Parathyroid adenoma (tissue), 2 donors: ENCODE data around the gene BAIAP2.

Source experiments
- H2AFZ ChIP-seq: fragments of 300-600 bp; sonication (generic); one replicate; pipeline ENCODE4 v1.7.0; 2017; ENCODE audit warnings: antibody characterized with exemption, mild to moderate bottlenecking
- H3K27ac ChIP-seq: fragments of 300-600 bp; sonication (generic); one replicate; pipeline ENCODE4 v1.7.0; 2017
- H3K27me3 ChIP-seq: fragments of 300-600 bp; sonication (generic); one replicate; pipeline ENCODE4 v1.7.0; 2017; ENCODE audit warnings: low read length; ENCODE audit not compliant: control insufficient read depth, insufficient read depth
- H3K36me3 ChIP-seq: fragments of 300-600 bp; sonication (generic); one replicate; pipeline ENCODE4 v1.7.0; 2017; ENCODE audit warnings: low read length; ENCODE audit not compliant: control insufficient read depth, insufficient read depth
- H3K4me1 ChIP-seq: fragments of 300-600 bp; sonication (generic); one replicate; pipeline ENCODE4 v1.7.0; 2017; ENCODE audit warnings: control low read depth
- H3K4me2 ChIP-seq: fragments of 300-600 bp; sonication (generic); one replicate; pipeline ENCODE4 v1.7.0; 2017; ENCODE audit warnings: low read length
- H3K4me3 ChIP-seq: fragments of 300-600 bp; sonication (generic); one replicate; pipeline ENCODE4 v1.7.0; 2017; ENCODE audit warnings: low read depth, low read length
- H3K79me2 ChIP-seq: fragments of 300-600 bp; sonication (generic); one replicate; pipeline ENCODE4 v1.7.0; 2017; ENCODE audit warnings: control low read depth
- H3K9ac ChIP-seq: fragments of 300-600 bp; sonication (generic); one replicate; pipeline ENCODE4 v1.7.0; 2017; ENCODE audit warnings: mild to moderate bottlenecking
- H3K9me3 ChIP-seq: fragments of 300-600 bp; sonication (generic); one replicate; pipeline ENCODE4 v1.7.0; 2017; ENCODE audit warnings: low read length; ENCODE audit not compliant: control insufficient read depth
- TF ChIP-seq, protein P1 (sequence below): fragments of 300-600 bp; sonication (generic); IDR thresholded peaks from one replicate; pipeline ENCODE4 v1.7.0; 2017; ENCODE audit warnings: antibody characterized with exemption, mild to moderate bottlenecking
- donor health status: primary hyperparathyroidism.

Gene BAIAP2

DNA sequence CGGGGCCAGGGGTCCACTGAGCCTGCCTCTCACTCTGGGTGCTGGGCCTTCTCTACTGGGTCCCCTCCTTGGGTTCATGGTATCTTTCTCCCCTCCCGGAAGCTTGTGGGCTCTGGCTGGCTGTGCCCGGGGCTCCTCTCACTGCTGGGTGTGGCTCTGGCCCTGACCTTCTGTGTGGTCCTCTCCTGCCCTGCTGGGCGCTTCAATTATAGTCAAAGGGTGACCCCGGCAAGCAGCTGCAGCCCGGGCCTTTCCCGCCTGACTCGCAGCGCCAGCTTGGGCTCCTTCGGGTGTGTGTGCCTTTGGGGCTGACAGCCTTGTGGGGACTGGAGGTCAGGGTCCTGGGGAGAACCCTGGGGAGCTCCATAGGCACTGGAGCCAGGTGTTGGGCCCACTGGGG is 76.1 kb downstream of the BAIAP2 start:
- Histone ChIP-seq H3K4me2 (no peak overlapping the region), H3K9me3 (no peaks in the 10 kb centered on the region), H3K4me1 (no peaks in the 10 kb centered on the region), H3K9ac (no peak overlapping the region), H3K36me3 (no peaks in the 10 kb centered on the region), H3K4me3 (no peak overlapping the region), H3K79me2 (no peaks in the 10 kb centered on the region), H3K27ac (no peak overlapping the region), H2AFZ (no peak overlapping the region), H3K27me3 (no peaks in the 10 kb centered on the region)
- TF ChIP-seq, protein P1, sequence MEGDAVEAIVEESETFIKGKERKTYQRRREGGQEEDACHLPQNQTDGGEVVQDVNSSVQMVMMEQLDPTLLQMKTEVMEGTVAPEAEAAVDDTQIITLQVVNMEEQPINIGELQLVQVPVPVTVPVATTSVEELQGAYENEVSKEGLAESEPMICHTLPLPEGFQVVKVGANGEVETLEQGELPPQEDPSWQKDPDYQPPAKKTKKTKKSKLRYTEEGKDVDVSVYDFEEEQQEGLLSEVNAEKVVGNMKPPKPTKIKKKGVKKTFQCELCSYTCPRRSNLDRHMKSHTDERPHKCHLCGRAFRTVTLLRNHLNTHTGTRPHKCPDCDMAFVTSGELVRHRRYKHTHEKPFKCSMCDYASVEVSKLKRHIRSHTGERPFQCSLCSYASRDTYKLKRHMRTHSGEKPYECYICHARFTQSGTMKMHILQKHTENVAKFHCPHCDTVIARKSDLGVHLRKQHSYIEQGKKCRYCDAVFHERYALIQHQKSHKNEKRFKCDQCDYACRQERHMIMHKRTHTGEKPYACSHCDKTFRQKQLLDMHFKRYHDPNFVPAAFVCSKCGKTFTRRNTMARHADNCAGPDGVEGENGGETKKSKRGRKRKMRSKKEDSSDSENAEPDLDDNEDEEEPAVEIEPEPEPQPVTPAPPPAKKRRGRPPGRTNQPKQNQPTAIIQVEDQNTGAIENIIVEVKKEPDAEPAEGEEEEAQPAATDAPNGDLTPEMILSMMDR = no peak

GRCh38 chr17:81112450-81112849 is 77.5 kb downstream of the BAIAP2 start:
- Histone ChIP-seq H3K36me3 (no peaks in the 10 kb centered on the region), H3K27ac (no peak overlapping the region), H3K9me3 (no peaks in the 10 kb centered on the region), H3K4me3 (no peak overlapping the region), H3K79me2 (no peaks in the 10 kb centered on the region), H3K4me1 (no peaks in the 10 kb centered on the region), H2AFZ (no peak overlapping the region), H3K9ac (no peak overlapping the region), H3K27me3 (no peaks in the 10 kb centered on the region), H3K4me2 (no peak overlapping the region)
- TF ChIP-seq, protein P1 = no peak

DNA sequence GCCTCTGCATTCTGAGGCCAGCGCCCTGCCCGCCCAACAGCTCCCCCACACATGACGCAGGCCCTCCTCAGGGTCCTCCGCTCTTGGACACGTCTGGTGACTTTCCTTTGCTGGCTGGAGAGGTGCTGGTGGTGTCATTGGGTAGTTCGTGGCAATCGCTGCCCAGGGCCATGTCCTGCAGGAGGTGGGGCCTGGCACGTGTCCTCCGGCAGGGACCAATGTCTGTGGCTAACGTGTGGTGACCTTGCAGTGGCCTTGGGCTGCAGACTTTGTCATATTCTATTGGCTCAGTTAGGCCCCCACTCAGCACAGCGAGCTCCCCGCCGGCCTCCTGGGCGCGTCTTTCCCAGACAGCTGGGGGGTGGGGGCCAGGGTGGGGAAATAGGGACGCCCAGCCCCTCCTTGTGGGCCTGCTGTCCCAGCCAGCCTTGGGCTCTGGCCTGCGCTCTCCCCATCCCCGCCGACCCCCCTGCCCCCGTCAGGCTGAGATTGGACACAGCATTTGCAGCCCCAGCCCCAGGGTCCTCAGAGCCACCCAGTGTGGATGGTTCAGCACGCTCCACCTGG is 78.3 kb downstream of the BAIAP2 start:
- H2AFZ ChIP-seq = no peak overlapping the region
- no peaks in the 10 kb centered on the region for H3K9me3 ChIP-seq
- H3K27ac ChIP-seq = no peak overlapping the region
- H3K9ac ChIP-seq = no peak overlapping the region
- TF ChIP-seq, protein P1 = no peak
- H3K27me3 ChIP-seq = no peaks in the 10 kb centered on the region
- no peaks in the 10 kb centered on the region for H3K79me2 ChIP-seq
- H3K4me2 ChIP-seq = no peak overlapping the region
- no peak overlapping the region for H3K4me3 ChIP-seq
- H3K36me3 ChIP-seq = no peaks in the 10 kb centered on the region
- no peaks in the 10 kb centered on the region for H3K4me1 ChIP-seq

- Histone ChIP-seq H3K4me2 (no peak overlapping the region), H3K27me3 (no peaks in the 10 kb centered on the region), H3K9ac (no peak overlapping the region), H3K4me3 (no peak overlapping the region), H3K36me3 (no peaks in the 10 kb centered on the region), H3K4me1 (no peaks in the 10 kb centered on the region), H3K9me3 (no peaks in the 10 kb centered on the region), H3K27ac (no peak overlapping the region), H3K79me2 (no peaks in the 10 kb centered on the region), H2AFZ (no peak overlapping the region)
- TF ChIP-seq, protein P1 = no peak
Measured at GRCh38 chr17:81114351-81115093, 79.6 kb downstream of the BAIAP2 start.

DNA sequence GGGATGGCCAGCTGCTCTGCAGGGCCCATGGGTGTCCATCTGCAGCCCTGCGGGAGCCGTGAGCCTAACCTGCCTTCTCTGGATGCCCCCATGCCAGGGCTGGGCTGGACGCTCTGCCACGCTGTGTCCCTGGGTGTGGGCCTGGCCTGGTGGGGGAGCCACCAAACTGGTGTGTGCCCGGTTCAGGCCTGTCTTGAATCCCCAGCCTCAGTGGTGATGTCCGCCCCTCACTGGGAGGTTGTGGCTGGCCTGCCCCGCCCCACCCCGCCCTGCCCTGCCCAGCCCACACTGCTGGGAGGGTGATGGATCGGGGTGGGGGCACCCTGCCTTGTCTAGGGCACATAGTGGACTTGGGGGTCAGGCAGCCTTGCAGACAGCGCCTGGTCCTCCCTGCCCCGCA is 80.3 kb downstream of the BAIAP2 start:
- TF ChIP-seq, protein P1 = no peak
- no peaks in the 10 kb centered on the region for H3K36me3 ChIP-seq

More for the DNA sequence above, 80.3 kb downstream of the BAIAP2 start:
- Histone ChIP-seq H3K4me1 (no peaks in the 10 kb centered on the region), H3K79me2 (no peaks in the 10 kb centered on the region), H3K4me2 (no peak overlapping the region), H2AFZ (no peak overlapping the region), H3K27me3 (no peaks in the 10 kb centered on the region), H3K27ac (no peak overlapping the region), H3K4me3 (no peak overlapping the region), H3K9ac (no peak overlapping the region), H3K9me3 (no peaks in the 10 kb centered on the region)
